ENCODE measurements around the gene RTN3.

The RTN3 gene

GRCh38 chr11:63761188-63761587 is 79.9 kb downstream of the RTN3 start:
- Histone ChIP-seq H3K4me3 (ENCODE audit: insufficient read depth, low read length, poor library complexity, severe bottlenecking) (no peak overlapping the region), H3K9me2 (replicated peaks; ENCODE audit: insufficient read depth, low read length) (no peaks in the 10 kb centered on the region), H3K4me2 (ENCODE audit: low read depth, low read length, poor library complexity, severe bottlenecking) (no peak overlapping the region), H3K9ac (ENCODE audit: low read length) (no peak overlapping the region), H3K9me3 (ENCODE audit: insufficient read depth, low read length) (no peaks in the 10 kb centered on the region), H3K36me3 (ENCODE audit: low read length) (peaks cover 4% of the 10 kb centered on the region; the same call in 1 of the 2 replicates), H4K20me1 (ENCODE audit: low read depth, low read length) (no peaks in the 10 kb centered on the region), H3K27ac (ENCODE audit: low read depth, low read length) (no peak overlapping the region), H3F3A (ENCODE audit: insufficient read depth) (0 out of 2 replicates have a peak, but pooled peaks cover 9% of the 10 kb centered on the region), H3K27me3 (ENCODE audit: low read length) (no peaks in the 10 kb centered on the region), H2AFZ (ENCODE audit: low read depth, low read length, severe bottlenecking) (no peak overlapping the region), H3K79me2 (ENCODE audit: insufficient read depth, low read length) (0 out of 2 replicates have a peak, but pooled peaks cover under 1% of the 10 kb centered on the region)
- TF ChIP-seq EZH2phosphoT487 (conservative IDR thresholded peaks at IDR 0.05; ENCODE audit: low read length) = no peak
- TF ChIP-seq, protein P1, sequence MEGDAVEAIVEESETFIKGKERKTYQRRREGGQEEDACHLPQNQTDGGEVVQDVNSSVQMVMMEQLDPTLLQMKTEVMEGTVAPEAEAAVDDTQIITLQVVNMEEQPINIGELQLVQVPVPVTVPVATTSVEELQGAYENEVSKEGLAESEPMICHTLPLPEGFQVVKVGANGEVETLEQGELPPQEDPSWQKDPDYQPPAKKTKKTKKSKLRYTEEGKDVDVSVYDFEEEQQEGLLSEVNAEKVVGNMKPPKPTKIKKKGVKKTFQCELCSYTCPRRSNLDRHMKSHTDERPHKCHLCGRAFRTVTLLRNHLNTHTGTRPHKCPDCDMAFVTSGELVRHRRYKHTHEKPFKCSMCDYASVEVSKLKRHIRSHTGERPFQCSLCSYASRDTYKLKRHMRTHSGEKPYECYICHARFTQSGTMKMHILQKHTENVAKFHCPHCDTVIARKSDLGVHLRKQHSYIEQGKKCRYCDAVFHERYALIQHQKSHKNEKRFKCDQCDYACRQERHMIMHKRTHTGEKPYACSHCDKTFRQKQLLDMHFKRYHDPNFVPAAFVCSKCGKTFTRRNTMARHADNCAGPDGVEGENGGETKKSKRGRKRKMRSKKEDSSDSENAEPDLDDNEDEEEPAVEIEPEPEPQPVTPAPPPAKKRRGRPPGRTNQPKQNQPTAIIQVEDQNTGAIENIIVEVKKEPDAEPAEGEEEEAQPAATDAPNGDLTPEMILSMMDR (IDR thresholded peaks at IDR 0.05; ENCODE audit: insufficient read depth, low read length, poor library complexity, severe bottlenecking) = no peak

GRCh38 chr11:63761931-63762653 is 80.8 kb downstream of the RTN3 start:
- H3K27ac ChIP-seq (ENCODE audit: low read depth, low read length) = no peak overlapping the region
- no peaks in the 10 kb centered on the region for H3K9me2 ChIP-seq (replicated peaks; ENCODE audit: insufficient read depth, low read length)
- 0 out of 2 replicates have a peak, but pooled peaks cover 7% of the 10 kb centered on the region for H3F3A ChIP-seq (ENCODE audit: insufficient read depth)
- no peak overlapping the region for H3K4me3 ChIP-seq (ENCODE audit: insufficient read depth, low read length, poor library complexity, severe bottlenecking)
- no peak overlapping the region for H2AFZ ChIP-seq (ENCODE audit: low read depth, low read length, severe bottlenecking)
- TF ChIP-seq, protein P1 (IDR thresholded peaks at IDR 0.05; ENCODE audit: insufficient read depth, low read length, poor library complexity, severe bottlenecking) = no peak
- no peak for TF ChIP-seq EZH2phosphoT487 (conservative IDR thresholded peaks at IDR 0.05; ENCODE audit: low read length)
- no peaks in the 10 kb centered on the region for H3K27me3 ChIP-seq (ENCODE audit: low read length)
- no peaks in the 10 kb centered on the region for H3K9me3 ChIP-seq (ENCODE audit: insufficient read depth, low read length)
- no peak overlapping the region for H3K9ac ChIP-seq (ENCODE audit: low read length)
- no peaks in the 10 kb centered on the region for H4K20me1 ChIP-seq (ENCODE audit: low read depth, low read length)
- H3K36me3 ChIP-seq (ENCODE audit: low read length) = peaks cover 3% of the 10 kb centered on the region; the same call in 1 of the 2 replicates
- no peak overlapping the region for H3K4me2 ChIP-seq (ENCODE audit: low read depth, low read length, poor library complexity, severe bottlenecking)
- H3K79me2 ChIP-seq (ENCODE audit: insufficient read depth, low read length) = 0 out of 2 replicates have a peak, but pooled peaks cover 7% of the 10 kb centered on the region

GRCh38 chr11:63762654-63763495 is 81.6 kb downstream of the RTN3 start:
- Histone ChIP-seq H3K4me3 (ENCODE audit: insufficient read depth, low read length, poor library complexity, severe bottlenecking) (no peak overlapping the region), H3F3A (ENCODE audit: insufficient read depth) (0 out of 2 replicates have a peak, but pooled peaks cover 5% of the 10 kb centered on the region), H3K9me2 (replicated peaks; ENCODE audit: insufficient read depth, low read length) (no peaks in the 10 kb centered on the region), H3K27me3 (ENCODE audit: low read length) (no peaks in the 10 kb centered on the region), H3K79me2 (ENCODE audit: insufficient read depth, low read length) (0 out of 2 replicates have a peak, but pooled peaks cover 15% of the 10 kb centered on the region), H3K9ac (ENCODE audit: low read length) (no peak overlapping the region), H3K27ac (ENCODE audit: low read depth, low read length) (no peak overlapping the region), H2AFZ (ENCODE audit: low read depth, low read length, severe bottlenecking) (no peak overlapping the region), H3K4me2 (ENCODE audit: low read depth, low read length, poor library complexity, severe bottlenecking) (no peak overlapping the region), H4K20me1 (ENCODE audit: low read depth, low read length) (no peaks in the 10 kb centered on the region), H3K36me3 (ENCODE audit: low read length) (peaks cover 2% of the 10 kb centered on the region; the same call in 1 of the 2 replicates), H3K9me3 (ENCODE audit: insufficient read depth, low read length) (no peaks in the 10 kb centered on the region)
- TF ChIP-seq, protein P1 (IDR thresholded peaks at IDR 0.05; ENCODE audit: insufficient read depth, low read length, poor library complexity, severe bottlenecking) = no peak
- TF ChIP-seq EZH2phosphoT487 (conservative IDR thresholded peaks at IDR 0.05; ENCODE audit: low read length) = no peak

Data from SU-DHL-6 (cell line).